SU-DHL-6 (cell line): ENCODE measurements around the gene DPP8.
"Not testable (repeated sequence)": the region's sequence is repeated elsewhere in the genome, so short reads cannot be mapped to it uniquely, and the experiment has no call there.

Source experiments
- H2AFZ ChIP-seq: fragments of 200-600 bp; sonication (generic); 2 replicates; pipeline ENCODE4 v1.6.1; 2014; ENCODE audit warnings: low read depth, mild to moderate bottlenecking, moderate library complexity, mixed read lengths, antibody characterized with exemption, low read length; ENCODE audit not compliant: severe bottlenecking
- H3F3A ChIP-seq: fragments of 200-600 bp; shearing (Covaris generic); 2 replicates; pipeline ENCODE4 v1.6.0; 2016; ENCODE audit warnings: antibody characterized with exemption, mild to moderate bottlenecking; ENCODE audit not compliant: insufficient read depth
- H3K27ac ChIP-seq: fragments of 200-600 bp; sonication (generic); 2 replicates; pipeline ENCODE4 v1.5.1; 2016; ENCODE audit warnings: low read depth, mild to moderate bottlenecking, low read length, moderate library complexity, mixed read lengths
- H3K27me3 ChIP-seq: fragments of 200-600 bp; sonication (generic), shearing (Covaris generic); 2 replicates; pipeline ENCODE4 v1.6.0; 2014; ENCODE audit warnings: mild to moderate bottlenecking, low read length
- H3K36me3 ChIP-seq: fragments of 200-600 bp; sonication (generic); 2 replicates; pipeline ENCODE4 v1.6.1; 2014; ENCODE audit warnings: mild to moderate bottlenecking, low read length, mixed read lengths
- H3K4me2 ChIP-seq: fragments of 300-600, 200-600 bp; shearing (Covaris generic), sonication (generic); 2 replicates; pipeline ENCODE4 v1.6.0; 2014; ENCODE audit warnings: low read length, low read depth, mild to moderate bottlenecking; ENCODE audit not compliant: poor library complexity, severe bottlenecking
- H3K4me3 ChIP-seq: fragments of 200-600 bp; sonication (generic); 2 replicates; pipeline ENCODE4 v1.5.1; 2014; ENCODE audit warnings: antibody characterized with exemption, low read length, mild to moderate bottlenecking, mixed read lengths; ENCODE audit not compliant: insufficient read depth, poor library complexity, severe bottlenecking
- H3K79me2 ChIP-seq: fragments of 200-600 bp; sonication (generic); 2 replicates; pipeline ENCODE4 v1.6.1; 2014; ENCODE audit warnings: mild to moderate bottlenecking, low read length, moderate library complexity; ENCODE audit not compliant: insufficient read depth
- H3K9ac ChIP-seq: fragments of 200-600 bp; sonication (generic); 2 replicates; pipeline ENCODE4 v1.7.0; 2014; ENCODE audit warnings: mild to moderate bottlenecking, low read length
- H3K9me2 ChIP-seq: fragments of 200-600 bp; sonication (generic); replicated peaks from 2 replicates; pipeline ENCODE4 v1.6.1; 2014; ENCODE audit warnings: low read length; ENCODE audit not compliant: insufficient read depth
- H3K9me3 ChIP-seq: fragments of 200-600 bp; sonication (generic); 2 replicates; pipeline ENCODE4 v1.6.1; 2014; ENCODE audit warnings: low read length, mixed read lengths; ENCODE audit not compliant: insufficient read depth
- H4K20me1 ChIP-seq: fragments of 200-600 bp; sonication (generic); 2 replicates; pipeline ENCODE4 v1.6.1; 2014; ENCODE audit warnings: low read depth, mild to moderate bottlenecking, antibody characterized with exemption, low read length, moderate library complexity, mixed read lengths
- CTCF ChIP-seq: fragments of 200-600 bp; sonication (generic); IDR thresholded peaks from one replicate; pipeline ENCODE4 v1.5.1; 2017; ENCODE audit warnings: antibody characterized with exemption, mild to moderate bottlenecking, low read length, moderate library complexity; ENCODE audit not compliant: insufficient read depth, poor library complexity, severe bottlenecking
- EZH2phosphoT487 ChIP-seq: fragments of 200-600 bp; sonication (generic), shearing (Covaris generic); conservative IDR thresholded peaks from 2 replicates; pipeline ENCODE4 v1.6.1; 2018; ENCODE audit warnings: mild to moderate bottlenecking, antibody characterized with exemption, low read length, moderate library complexity, mixed read lengths

DPP8 gene

GRCh38 chr15:65399001-65399706 lies 118.3 kb downstream of the DPP8 start:
- Histone ChIP-seq H3K27me3 (no peaks in the 10 kb centered on the region), H4K20me1 (no peaks in the 10 kb centered on the region), H3K9me3 (no peaks in the 10 kb centered on the region)

GRCh38 chr15:65398486-65398885 lies 119.0 kb downstream of the DPP8 start:
- H3K9me2 ChIP-seq, H3K4me2 ChIP-seq, H3K9me3 ChIP-seq: not testable (repeated sequence)

More at GRCh38 chr15:65399001-65399706, 118.3 kb downstream of the DPP8 start:
- no peaks in the 10 kb centered on the region for H3K9me2 ChIP-seq
- H3K4me3 ChIP-seq: no peak overlapping the region
- TF ChIP-seq EZH2phosphoT487 (no peak), CTCF (no peak)
- H3K9ac ChIP-seq: no peak overlapping the region
- no peak overlapping the region for H3K4me2 ChIP-seq
- no peaks in the 10 kb centered on the region for H3F3A ChIP-seq
- H2AFZ ChIP-seq: no peak overlapping the region
- H3K79me2 ChIP-seq: no peaks in the 10 kb centered on the region
- no peaks in the 10 kb centered on the region for H3K36me3 ChIP-seq
- no peak overlapping the region for H3K27ac ChIP-seq

GRCh38 chr15:65396965-65397317 lies 120.5 kb downstream of the DPP8 start:
- Histone ChIP-seq H4K20me1 (no peaks in the 10 kb centered on the region), H3K79me2 (no peaks in the 10 kb centered on the region), H3K27me3 (no peaks in the 10 kb centered on the region), H3K4me2 (no peak overlapping the region), H3K9me3 (no peaks in the 10 kb centered on the region), H3K27ac (no peak overlapping the region), H3K9ac (no peak overlapping the region), H3K36me3 (no peaks in the 10 kb centered on the region), H3K9me2 (no peaks in the 10 kb centered on the region), H3K4me3 (no peak overlapping the region), H3F3A (no peaks in the 10 kb centered on the region), H2AFZ (no peak overlapping the region)
- no peak for TF ChIP-seq CTCF
- TF ChIP-seq EZH2phosphoT487: no peak

More at GRCh38 chr15:65398486-65398885, 119.0 kb downstream of the DPP8 start:
- not testable (repeated sequence) for H3K27me3 ChIP-seq, H2AFZ ChIP-seq, H4K20me1 ChIP-seq, H3K36me3 ChIP-seq, H3K27ac ChIP-seq, H3K4me3 ChIP-seq, H3F3A ChIP-seq, H3K9ac ChIP-seq, H3K79me2 ChIP-seq

- TF ChIP-seq EZH2phosphoT487: no peak
- no peak for TF ChIP-seq CTCF
- H3K36me3 ChIP-seq: no peaks in the 10 kb centered on the region
- no peak overlapping the region for H3K4me3 ChIP-seq
- no peaks in the 10 kb centered on the region for H4K20me1 ChIP-seq
- no peaks in the 10 kb centered on the region for H3K9me3 ChIP-seq
- no peak overlapping the region for H3K4me2 ChIP-seq
- no peaks in the 10 kb centered on the region for H3K27me3 ChIP-seq
- H3K79me2 ChIP-seq: no peaks in the 10 kb centered on the region
- H3K9me2 ChIP-seq: no peaks in the 10 kb centered on the region
- no peaks in the 10 kb centered on the region for H3F3A ChIP-seq
- H3K27ac ChIP-seq: no peak overlapping the region
- no peak overlapping the region for H3K9ac ChIP-seq
- no peak overlapping the region for H2AFZ ChIP-seq
These were observed 121.1 kb downstream of the DPP8 start for GRCh38 chr15:65396283-65396964.
